NCI-H2196 (cell line): ENCODE measurements around the gene MMP25.
A peak's percentile ranks its signal among the peaks of the same experiment; 100 is the strongest.

ENCODE experiments used
- DNase-seq: peaks from one replicate; lab custom pipeline; 2025; ENCODE audit not compliant: unreplicated experiment; lab: John Stamatoyannopoulos, UW

Gene MMP25

DNA sequence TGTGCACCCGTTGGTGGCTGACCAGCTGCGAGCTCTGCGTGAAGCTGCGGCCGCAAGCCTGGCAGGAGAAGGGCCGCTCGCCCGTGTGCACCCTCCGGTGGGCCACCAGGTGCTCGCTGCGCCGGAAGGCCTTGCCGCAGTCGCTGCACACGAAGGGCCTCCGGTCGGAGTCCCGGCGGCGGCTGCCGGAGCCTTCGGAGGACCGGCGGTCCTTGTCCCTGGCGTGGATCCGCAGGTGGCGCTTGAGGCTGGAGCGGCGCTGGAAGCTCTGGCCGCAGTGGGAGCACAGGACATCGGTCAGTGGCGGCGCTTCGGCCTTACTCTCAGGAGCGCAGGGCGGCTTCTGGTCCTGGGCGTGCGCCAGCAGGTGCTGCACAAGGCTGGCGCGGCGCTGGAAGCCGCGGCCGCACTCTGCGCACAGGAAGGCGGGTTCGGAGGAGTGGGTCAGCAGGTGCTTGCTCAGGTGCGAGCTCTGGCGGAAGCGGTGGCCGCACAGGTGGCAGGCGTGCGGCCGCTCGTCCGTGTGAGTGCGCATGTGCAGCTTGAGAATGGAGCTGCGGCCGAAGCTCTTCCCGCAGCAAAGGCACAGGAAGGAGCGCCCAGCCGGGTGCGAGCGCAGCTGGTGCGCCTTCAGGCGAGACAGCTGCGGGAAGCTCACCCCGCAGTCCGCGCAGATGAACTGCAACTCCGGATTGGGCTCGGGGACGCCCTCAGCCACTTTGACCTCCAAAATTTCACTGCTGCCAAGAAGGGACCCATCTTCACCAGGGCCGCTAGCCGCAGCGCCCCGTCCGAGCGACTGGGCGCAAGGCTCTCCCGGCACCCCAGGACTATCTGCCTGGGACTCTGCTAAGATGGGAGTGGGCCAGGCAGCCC, 43.6 kb downstream of the MMP25 start:
- DNase-seq = no peak

DNA sequence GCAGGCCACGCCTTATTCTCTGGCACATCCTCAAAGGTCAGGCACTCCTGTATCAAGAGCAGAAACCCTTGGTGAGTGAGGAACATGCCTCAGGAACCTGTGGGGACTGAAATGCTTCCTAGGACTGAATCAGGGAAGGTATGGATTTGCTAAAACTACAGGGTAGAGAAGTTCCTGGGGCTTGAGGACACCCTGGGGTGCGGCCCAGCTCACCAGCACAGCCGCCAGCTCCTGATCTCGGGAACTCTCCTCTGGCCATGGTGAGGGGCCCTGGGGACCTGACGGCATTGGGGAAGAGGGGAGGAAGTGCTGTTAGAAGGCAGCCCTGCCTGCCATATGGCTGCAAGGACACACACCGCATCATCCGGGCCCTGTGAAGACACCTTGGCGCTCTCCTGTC, 45.2 kb downstream of the MMP25 start:
- DNase-seq = no peak

DNA sequence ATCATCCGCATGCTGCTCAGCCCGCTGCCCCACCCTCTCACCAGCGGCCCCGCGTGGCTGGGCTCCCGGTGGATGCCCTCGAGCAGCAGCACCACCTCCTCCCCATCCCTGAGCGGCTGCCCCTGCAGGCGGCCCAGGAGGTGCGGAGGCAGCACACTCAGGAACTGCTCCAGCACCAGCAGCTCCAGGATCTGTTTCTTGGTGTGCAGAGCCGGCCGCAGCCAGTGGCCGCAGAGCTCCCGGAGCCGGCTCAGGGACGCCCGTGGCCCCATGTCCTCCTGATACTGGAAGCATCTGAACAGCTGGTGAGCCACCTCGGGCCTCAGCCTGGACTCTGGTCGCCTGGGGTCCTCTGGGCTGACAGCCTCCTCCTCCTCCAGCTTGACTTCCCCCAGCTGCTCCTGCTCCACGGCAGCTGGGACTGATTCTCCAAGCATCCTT, 46.2 kb downstream of the MMP25 start:
- DNase-seq = no peak

DNA sequence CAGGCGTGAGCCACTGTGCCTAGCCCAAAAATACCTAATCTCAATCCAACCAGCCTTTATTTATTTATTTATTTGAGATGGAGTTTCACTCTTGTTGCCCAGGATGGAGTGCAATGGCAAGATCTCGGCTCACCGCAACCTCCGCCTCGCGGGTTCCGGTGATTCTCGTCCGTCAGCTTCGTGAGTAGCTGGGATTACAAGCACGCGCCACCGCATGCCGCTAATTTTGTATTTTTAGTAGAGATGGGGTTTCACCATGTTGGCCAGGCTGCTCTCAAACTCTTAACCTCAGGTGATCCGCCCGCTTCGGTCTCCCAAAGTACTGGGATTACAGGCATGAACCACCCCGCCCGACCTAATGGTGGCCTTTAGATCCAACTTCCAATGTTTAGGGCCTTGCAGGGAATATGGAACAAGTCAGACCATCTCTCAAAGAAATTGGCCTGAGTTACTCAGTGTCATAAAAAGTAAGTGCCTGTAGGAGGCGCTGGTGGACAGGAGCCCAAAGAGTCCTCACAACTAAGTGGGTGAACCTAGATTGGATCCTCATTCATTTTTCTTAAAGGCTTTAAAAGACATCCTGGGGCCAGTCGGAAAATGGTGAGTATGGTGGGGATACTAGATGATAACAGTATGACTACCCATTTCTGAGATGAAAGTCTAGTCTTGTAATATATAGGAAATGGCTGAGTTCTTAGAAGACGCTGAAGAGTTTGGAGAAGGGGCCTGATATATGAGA, 48.1 kb downstream of the MMP25 start:
- DNase-seq = peak; percentile 38

DNA sequence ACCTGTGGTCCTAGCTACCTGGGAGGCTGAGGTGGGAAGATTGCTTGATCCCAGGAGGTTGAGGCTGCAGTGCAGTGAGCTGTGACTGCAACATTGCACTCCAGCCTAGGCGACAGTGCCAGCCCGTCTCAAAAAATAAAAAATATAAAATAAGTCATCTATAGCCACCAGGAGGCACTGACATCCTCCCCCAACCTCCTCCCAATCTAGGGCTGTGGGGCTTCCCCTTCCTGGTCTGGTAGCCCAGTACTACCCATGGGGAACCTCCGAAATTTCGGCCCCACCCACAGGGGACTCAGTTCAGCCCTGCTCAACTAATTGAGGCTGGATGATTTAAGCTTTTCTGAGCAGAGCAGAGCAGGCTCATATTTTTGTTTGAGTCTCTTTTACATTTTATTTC, 49.5 kb downstream of the MMP25 start:
- DNase-seq = no peak

DNA sequence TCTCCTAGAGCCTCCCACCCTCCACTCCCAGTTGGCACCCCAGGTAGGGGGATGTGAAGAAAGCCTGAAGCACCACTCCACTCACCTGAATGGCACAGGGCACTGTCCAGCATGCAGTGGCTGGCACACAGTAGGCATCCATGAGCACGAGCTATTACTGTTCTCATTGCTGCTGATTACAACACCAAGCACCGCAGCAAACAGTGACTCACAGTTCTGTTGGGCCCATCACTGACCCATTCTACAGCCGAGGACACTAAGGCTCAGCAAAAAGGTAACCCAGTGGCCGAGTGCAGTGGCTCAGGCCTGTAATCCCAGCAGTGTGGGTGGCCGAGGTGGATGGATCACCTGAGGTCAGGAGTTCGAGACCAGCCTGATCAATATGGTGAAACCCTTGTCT, 50.0 kb downstream of the MMP25 start:
- no peak for DNase-seq

DNA sequence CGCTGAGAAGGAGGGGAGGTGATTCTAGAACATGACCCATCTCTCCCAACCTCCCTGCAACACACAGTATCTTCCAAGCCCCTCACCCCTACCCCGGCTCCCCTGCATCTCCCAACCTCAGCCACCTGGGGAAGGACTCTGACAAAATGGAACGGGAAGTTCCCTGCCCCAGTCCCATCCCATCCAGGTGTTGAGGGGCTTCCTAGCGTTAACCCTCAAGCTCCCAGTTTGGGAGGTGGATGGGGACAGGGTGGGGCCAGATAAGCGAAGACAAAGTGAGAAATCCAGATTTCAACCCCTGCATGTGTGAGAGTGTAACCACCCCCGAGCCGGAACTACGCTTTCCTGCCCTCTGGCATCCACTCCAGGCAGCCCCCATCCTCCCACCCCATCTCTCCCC, 50.9 kb downstream of the MMP25 start:
- no peak for DNase-seq

DNA sequence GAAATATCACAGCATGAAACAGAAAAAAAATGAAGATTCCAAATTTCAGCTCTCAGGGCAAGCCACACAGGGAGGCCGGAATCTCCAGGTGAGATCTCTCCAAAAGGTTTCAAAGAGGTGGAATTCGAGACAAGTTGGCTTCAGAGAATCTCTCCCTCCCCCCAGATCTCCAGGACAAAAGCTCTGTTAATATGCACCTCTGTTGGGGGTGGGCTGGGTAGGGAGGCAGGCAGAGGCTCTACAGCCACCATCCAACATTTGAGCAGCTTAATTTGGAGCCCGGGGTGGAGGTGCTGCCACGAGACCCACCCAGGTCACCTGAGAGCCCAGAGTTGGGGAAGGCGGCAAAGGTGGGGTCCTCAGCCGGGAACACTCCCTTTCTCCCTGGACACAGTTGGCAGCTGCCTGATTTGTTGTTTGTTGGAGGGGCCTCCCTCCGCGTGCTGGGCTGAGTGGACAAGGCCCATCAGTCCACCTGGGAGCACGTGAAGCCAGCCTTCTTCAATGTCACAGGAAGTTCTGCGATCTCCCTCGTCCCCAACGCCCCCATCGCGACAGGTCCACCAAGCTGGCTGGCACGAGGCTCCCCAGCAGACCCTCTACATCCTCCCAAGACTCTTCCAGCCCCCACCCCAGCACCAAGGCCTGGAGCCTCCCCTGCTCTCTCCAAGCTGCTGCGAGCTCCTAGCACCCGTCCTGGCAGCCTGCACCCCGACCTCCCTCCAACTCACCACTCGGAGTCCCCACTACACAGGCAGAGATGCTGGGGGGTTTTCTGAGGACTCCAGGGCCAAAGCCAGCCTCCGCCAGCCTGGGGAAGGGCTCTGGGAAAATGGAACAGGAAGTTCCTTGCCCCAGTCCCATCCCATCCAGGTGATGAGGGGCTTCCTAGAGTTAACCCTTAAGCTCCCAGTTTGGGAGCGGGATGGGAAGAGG, 52.4 kb downstream of the MMP25 start, which contains the start of gene ZSCAN10:
TSS of gene ZSCAN10 (minus strand) at position 836 of the 936 bp plus-strand sequence. CDS start 6,357 bp downstream, outside the sequence.
- no peak for DNase-seq

DNA sequence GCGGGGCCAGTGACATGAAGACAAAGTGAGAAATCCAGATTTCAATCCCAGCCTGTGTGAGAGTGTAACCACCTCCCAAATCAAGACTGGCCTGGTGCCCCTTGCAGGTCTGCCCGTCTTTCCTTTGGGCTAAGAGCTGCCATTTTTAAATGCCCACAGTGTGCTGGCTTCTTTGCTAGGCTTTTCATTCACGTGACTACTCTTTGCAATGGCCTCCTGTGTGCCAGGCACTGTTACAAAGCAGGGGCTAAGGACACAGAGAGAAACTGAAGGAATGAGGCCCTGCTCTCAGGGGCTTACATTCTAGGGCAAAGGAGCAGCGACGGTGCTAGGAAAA, 53.0 kb downstream of the MMP25 start:
- no peak for DNase-seq

DNA sequence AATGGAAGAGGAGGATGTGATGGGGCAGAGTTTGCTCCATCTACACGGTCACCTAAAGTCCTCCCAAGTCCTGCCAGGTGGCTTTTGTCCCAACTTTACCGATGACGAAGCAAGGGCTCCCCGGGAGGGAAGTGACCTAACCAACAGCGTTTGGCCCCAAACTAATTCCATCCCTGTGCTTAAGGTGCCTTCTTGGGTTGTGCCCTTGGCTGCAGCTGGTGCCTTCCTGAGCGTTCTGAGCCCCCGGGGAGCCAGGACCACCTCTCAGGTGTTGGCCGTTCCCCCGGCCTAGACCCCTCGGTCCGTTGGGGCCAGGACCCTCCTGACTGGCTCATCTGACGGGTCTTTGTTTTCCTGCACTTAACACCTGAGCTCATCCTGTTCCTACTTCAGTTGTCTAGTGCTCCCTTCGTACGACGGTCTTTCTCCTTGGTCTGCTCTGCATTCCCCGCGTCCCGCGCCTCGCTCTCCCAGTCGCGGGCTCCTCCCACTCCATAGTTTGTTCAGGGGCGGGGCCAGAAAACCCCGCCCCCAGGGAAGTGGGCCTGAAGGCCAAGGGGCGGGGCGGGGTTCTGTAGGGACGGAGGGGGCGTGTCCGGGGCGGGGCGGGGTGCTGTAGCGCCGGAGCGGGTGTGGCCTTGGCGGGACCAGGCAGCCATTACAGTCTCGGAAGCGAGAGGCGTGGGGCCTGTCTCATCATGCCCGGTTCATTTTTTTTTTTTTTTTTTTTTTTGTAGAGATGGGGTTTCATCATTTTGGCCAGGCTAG, 53.6 kb downstream of the MMP25 start:
- peak; percentile 84 for DNase-seq

DNA sequence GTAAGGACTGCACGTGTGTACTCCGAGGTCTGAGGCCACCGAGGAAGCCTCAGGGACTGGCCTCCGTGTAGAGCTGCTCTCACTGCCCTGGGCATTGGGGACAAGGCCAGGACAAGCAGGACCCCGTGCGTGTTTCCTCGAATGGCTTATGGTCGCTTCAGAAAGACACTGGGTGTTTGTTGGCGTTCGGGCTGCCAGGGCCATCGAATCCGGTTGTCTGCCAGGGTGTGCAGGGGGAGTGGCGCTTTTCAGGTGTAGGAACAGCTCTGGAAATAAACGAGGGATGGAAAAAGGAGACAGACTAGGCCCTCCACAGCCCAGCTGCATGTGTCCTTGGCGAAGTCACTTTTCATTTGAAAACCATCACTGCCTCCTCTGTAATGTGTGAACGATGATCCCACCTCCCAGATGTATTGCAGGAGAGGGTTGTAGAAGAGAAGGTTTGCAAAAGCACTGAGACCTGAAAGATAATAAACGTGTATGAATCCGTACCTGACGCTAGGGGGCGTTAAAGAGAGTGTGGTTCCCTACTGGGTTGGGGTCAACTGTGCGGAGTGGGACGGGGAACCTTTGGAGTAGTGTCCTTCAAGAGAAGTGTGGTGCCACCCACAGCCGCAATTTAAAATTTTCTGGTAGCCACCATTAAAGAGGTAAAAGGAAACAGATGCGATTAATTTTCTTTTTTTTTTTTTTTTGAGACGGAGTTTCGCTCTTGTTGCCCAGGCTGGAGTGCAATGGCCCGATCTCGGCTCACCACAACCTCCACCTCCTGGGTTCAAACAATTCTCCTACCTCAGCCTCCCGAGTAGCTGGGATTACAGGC, 54.9 kb downstream of the MMP25 start:
- no peak for DNase-seq

DNA sequence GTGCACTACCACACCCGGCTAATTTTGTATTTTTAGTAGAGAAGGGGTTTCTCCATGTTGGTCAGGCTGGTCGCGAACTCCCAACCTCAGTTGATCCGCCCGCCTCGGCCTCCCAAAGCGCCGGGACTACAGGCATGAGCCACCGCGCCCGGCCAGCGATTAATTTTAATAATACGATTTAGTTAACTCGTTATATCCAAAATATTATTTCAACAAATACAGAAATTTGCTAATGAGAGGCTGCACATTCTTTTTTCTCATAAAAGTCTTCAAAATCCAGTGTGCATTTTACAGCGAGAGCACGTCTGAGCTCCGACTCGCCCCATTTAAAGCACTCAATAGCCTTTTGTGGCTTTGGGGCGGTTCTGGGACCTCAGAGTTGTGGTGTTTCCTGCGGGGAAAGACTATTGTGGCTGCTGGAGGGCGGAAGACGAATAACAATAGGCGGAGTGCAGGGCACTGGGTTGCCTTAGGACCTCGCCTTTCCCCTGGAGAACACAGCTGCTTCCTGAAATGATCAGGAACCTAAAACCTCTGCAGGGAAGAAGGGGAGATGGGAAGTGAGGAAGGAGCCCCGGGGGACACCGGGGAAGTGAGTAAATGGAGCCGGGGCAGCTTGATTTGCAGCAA, 55.6 kb downstream of the MMP25 start:
- no peak for DNase-seq

DNA sequence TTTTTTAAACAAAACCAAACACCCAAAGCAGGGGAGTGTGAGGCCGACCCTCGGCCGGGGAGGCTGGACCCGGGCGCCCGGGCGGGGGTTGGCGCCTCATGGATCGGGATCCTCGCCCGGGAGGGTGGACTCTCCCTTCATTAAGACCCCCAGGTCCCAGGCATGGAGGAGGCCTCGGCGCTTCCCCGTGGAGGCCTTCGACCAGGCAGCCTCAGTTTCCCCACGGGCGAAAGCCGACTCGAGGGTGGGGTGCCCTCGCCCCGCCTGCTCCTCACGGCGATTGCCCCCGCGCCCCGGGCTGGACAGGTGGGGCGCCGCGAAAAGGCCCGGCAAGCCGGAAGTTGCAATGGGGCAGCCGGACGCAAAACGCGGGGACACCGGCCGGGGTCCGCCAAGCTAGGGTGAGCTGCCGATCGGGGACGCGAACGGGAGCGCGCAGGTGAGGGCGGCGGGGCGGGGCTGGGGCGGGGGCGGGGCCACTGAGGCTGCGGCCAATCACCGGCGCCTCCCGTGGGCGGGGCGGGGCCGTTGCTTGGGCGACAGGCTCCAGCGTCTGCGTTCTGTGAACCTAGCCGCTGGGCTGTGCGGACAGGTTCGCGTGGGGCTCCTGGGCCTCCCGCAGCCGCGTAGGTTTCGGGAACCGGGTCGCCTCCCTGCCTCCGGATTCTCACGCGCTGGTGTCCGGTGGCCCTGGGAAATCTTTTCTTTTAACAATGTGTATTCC, 60.0 kb downstream of the MMP25 start:
- DNase-seq = peak; percentile 94
